ENCODE data around the gene NCAN. TPM values are rescaled to one million over a fixed set of nuclear protein-coding genes. Genes with fewer than 3 reads are reported as not detected.

Gene NCAN
- total RNA-seq, 1 experiment from 2014 or later, result 0.15 TPM

- Histone ChIP-seq H3K4me3 (ENCODE audit: low read depth in 2 of 2, low read length in 2 of 2) (no peak overlapping the region), H3K27me3 (ENCODE audit: control insufficient read depth, insufficient read depth, low read length) (no peaks in the 10 kb centered on the region), H3K9me3 (ENCODE audit: control insufficient read depth, insufficient read depth, low read depth, low read length) (no peaks in the 10 kb centered on the region), H3K36me3 (ENCODE audit: control insufficient read depth, insufficient read depth, low read length) (no peaks in the 10 kb centered on the region), H3K4me1 (ENCODE audit: control insufficient read depth, insufficient read depth, low read length) (no peaks in the 10 kb centered on the region), H3K27ac (ENCODE audit: low read length) (no peak overlapping the region)
- DNase-seq (ENCODE audit: low read depth, low spot score) (no peak), ATAC-seq (no peak)
- POLR2A ChIA-PET, result interaction anchor here (0.6 kb wide), 1 partner anchor 56 kb away, joined by 3 read pairs; no protein-coding TSS in a partner anchor
- in situ Hi-C loops (cut with HindIII; ENCODE audit: low pct_unique_long_range_greater_than_20kb, low sequenced_read_pairs) (no loop called here), intact Hi-C loops (cut with micrococcal nuclease; ENCODE audit: unreplicated experiment) (no loop called here)
- CTCF ChIA-PET, result no interaction called here
- TF ChIP-seq SIN3A (IDR thresholded peaks at IDR 0.05; ENCODE audit: borderline replicate concordance, insufficient read depth, low read depth, low read length) (no peak), CTCF (IDR thresholded peaks at IDR 0.05) (no peak), TCF7L2 (IDR thresholded peaks at IDR 0.05; ENCODE audit: low read depth, low read length) (no peak), REST (IDR thresholded peaks at IDR 0.05; ENCODE audit: insufficient read depth in 1 of 2, low read depth in 2 of 2, low read length in 1 of 2) (no peak), POLR2AphosphoS5 (IDR thresholded peaks at IDR 0.05; ENCODE audit: low read depth, low read length) (no peak)
- no TSS peak for BruUV-seq (replicated peaks)
These were observed 1.2 kb downstream of the NCAN start for GRCh38 chr19:19212916-19213315.

- in situ Hi-C loops (cut with HindIII; ENCODE audit: low pct_unique_long_range_greater_than_20kb, low sequenced_read_pairs), result no loop called here
- Histone ChIP-seq H3K4me3 (ENCODE audit: low read depth in 2 of 2, low read length in 2 of 2) (no peak overlapping the region), H3K27ac (ENCODE audit: low read length) (no peak overlapping the region), H3K4me1 (ENCODE audit: control insufficient read depth, insufficient read depth, low read length) (no peaks in the 10 kb centered on the region), H3K9me3 (ENCODE audit: control insufficient read depth, insufficient read depth, low read depth, low read length) (no peaks in the 10 kb centered on the region), H3K27me3 (ENCODE audit: control insufficient read depth, insufficient read depth, low read length) (no peaks in the 10 kb centered on the region), H3K36me3 (ENCODE audit: control insufficient read depth, insufficient read depth, low read length) (no peaks in the 10 kb centered on the region)
- no peak for DNase-seq (ENCODE audit: low read depth, low spot score)
- no TSS peak for BruUV-seq (replicated peaks)
- TF ChIP-seq REST (IDR thresholded peaks at IDR 0.05; ENCODE audit: insufficient read depth in 1 of 2, low read depth in 2 of 2, low read length in 1 of 2) (no peak), CTCF (IDR thresholded peaks at IDR 0.05) (no peak), SIN3A (IDR thresholded peaks at IDR 0.05; ENCODE audit: borderline replicate concordance, insufficient read depth, low read depth, low read length) (no peak), POLR2AphosphoS5 (IDR thresholded peaks at IDR 0.05; ENCODE audit: low read depth, low read length) (no peak)
- ATAC-seq, result no peak
- intact Hi-C loops (cut with micrococcal nuclease; ENCODE audit: unreplicated experiment), result no loop called here
- POLR2A ChIA-PET, result interaction anchor here (0.6 kb wide), 1 partner anchor 57 kb away, joined by 3 read pairs; no protein-coding TSS in a partner anchor
- CTCF ChIA-PET, result no interaction called here
These were observed 1.8 kb downstream of the NCAN start for GRCh38 chr19:19213426-19214158.
